WI38 (cell line): ENCODE data around the gene ZNF821.

Experiments used
- H3K4me3 ChIP-seq: 2 replicates; pipeline ENCODE4 v1.5.1; 2011; ENCODE audit warnings: low read depth, mild to moderate bottlenecking, control low read depth, low read length
- CTCF ChIP-seq: IDR thresholded peaks from 2 replicates; pipeline ENCODE4 v1.5.1; 2012; ENCODE audit warnings: low read depth, mild to moderate bottlenecking, control low read depth, low read length

The ZNF821 gene

DNA sequence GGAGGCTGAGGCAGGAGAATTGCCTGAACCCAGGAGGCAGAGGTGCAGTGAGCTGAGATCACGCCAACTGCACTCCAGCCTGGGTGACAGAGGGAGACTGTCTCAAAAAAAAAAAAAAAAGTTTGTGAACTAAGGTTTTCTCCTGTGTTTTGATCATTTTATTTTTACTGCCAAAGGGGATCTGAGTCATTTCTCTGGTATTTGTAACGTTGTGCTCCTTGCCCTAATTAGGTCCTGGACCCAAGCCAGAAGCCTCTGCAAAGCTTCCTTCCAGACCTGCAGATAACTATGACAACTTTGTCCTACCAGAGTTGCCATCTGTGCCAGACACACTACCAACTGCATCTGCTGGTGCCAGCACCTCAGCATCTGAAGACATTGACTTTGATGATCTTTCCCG, 43.4 kb upstream of the ZNF821 start:
- no peak overlapping the region for H3K4me3 ChIP-seq
- TF ChIP-seq CTCF: no peak

GRCh38 chr16:71924710-71925109, 40.7 kb upstream of the ZNF821 start:
- no peak for TF ChIP-seq CTCF
- no peak overlapping the region for H3K4me3 ChIP-seq

GRCh38 chr16:71923941-71924690, 40.1 kb upstream of the ZNF821 start:
- TF ChIP-seq CTCF: no peak
- H3K4me3 ChIP-seq: no peak overlapping the region

- no peak for TF ChIP-seq CTCF
- H3K4me3 ChIP-seq: no peak overlapping the region
Measured at GRCh38 chr16:71920658-71921057, 36.7 kb upstream of the ZNF821 start.

DNA sequence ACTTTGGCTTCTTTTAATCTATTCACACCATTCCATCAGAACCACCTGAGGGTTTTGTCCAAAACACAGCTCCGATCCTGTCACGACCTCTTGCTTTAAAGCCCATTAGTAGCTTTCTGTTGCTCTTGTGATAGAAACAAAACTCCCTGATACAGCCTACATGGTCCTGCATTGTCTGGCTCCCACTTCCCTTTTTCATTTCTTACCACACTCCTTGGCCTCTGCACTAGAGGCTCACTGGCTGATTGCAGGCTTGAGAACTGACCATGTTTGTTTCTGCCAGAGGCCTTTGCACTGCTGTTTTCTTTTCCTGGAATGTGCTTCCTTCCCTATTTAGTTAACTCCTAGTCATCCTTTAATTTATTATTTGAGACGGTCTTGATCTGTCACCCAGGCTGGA, 35.1 kb upstream of the ZNF821 start:
- no peak overlapping the region for H3K4me3 ChIP-seq
- TF ChIP-seq CTCF: no peak

- no peak overlapping the region for H3K4me3 ChIP-seq
- no peak for TF ChIP-seq CTCF
Measured at GRCh38 chr16:71917900-71918299, 33.9 kb upstream of the ZNF821 start.

DNA sequence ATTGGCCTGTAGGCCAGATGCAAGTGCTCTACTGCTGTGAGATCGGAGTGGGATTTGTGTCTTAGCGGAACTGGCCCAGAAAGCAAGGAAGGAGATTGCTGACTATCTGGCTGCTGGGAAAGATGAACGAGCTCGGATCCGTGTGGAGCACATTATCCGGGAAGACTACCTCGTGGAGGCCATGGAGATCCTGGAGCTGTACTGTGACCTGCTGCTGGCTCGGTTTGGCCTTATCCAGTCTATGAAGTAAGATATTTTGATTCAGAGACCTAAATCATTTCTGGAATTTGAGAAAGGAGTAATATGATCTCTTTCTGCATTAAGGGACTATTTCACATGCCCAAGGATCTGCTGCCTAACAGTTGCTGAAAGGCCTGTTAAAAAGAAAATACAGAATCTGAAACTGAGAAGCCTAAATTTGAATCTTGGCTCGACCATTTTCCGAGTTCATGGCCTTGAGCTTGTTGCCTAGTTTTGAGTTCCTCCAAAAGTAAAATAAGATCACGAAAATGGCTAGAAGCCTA, 32.5 kb upstream of the ZNF821 start:
- H3K4me3 ChIP-seq: no peak overlapping the region
- TF ChIP-seq CTCF: no peak
